B cell (primary cell): ENCODE results near the gene SNX10. TPM values are rescaled to one million over a fixed set of nuclear protein-coding genes. Genes with fewer than 3 reads are reported as not detected.

Experiments
- ATAC-seq: fragments of 200-7000 bp; cut with Tn5 transposase; one replicate; pipeline ENCODE4 v1.10.0; 2021; ENCODE audit warnings: low read depth, mild to moderate bottlenecking, moderate number of reproducible peaks, moderate library complexity
- CTCF ChIA-PET: fragments of 350-600 bp; sonication (Branson Sonifier 250); formaldehyde crosslinking; loops from one replicate; lab custom pipeline; 2021; ENCODE audit warnings: antibody characterized with exemption, inconsistent platforms; lab: Charles Lee
- POLR2A ChIA-PET: fragments of 350-600 bp; sonication (Branson Sonifier 250); formaldehyde crosslinking; loops from one replicate; lab custom pipeline; 2021; ENCODE audit warnings: antibody characterized with exemption; lab: Charles Lee
- DNase-seq: peaks from one replicate; pipeline ENCODE4 v3.0.0; 2013
- H2AFZ ChIP-seq: 2 replicates; pipeline ENCODE4 v1.6.1; 2012; ENCODE audit warnings: mild to moderate bottlenecking, low read depth, low read length; ENCODE audit not compliant: insufficient read depth, poor library complexity, severe bottlenecking
- H3K27ac ChIP-seq, 2 donors: 1 replicate in 1 of 2; 2 replicates in 1 of 2; pipeline ENCODE4 v1.5.1; 2012 to 2013; ENCODE audit warnings: low read length in 2 of 2, mild to moderate bottlenecking in 2 of 2, moderate library complexity in 1 of 2
- H3K27me3 ChIP-seq, 4 experiments: fragments of 200-600 bp in 1 of 4; sonication (generic) in 1 of 4; replicated peaks in 1 of 4; 1 replicate in 2 of 4; 2 replicates in 2 of 4; pipeline versions ENCODE4 v1.6.1 to v1.7.0; 2013 to 2016; ENCODE audit warnings: low read length in 3 of 4, mild to moderate bottlenecking in 2 of 4, mixed read lengths in 1 of 4, moderate library complexity in 1 of 4; ENCODE audit not compliant: insufficient read depth in 4 of 4, control insufficient read depth in 3 of 4; ENCODE audit errors: control extremely low read depth in 1 of 4
- H3K36me3 ChIP-seq, 2 experiments: replicated peaks in 1 of 2; 1 replicate in 1 of 2; 2 replicates in 1 of 2; pipeline versions ENCODE4 v1.6.1 to v1.7.1; 2013; ENCODE audit warnings: low read length in 1 of 2; ENCODE audit not compliant: insufficient read depth in 2 of 2, control insufficient read depth in 1 of 2; ENCODE audit errors: control extremely low read depth in 1 of 2, extremely low read depth in 1 of 2
- H3K4me1 ChIP-seq, 2 donors: fragments of 200-600 bp in 1 of 2; sonication (generic) in 1 of 2; 1 replicate in 1 of 2; 2 replicates in 1 of 2; pipeline versions ENCODE4 v1.5.1 to v1.6.1; 2013 to 2017; ENCODE audit warnings: low read length in 2 of 2; ENCODE audit not compliant: control insufficient read depth in 2 of 2, insufficient read depth in 2 of 2
- H3K4me2 ChIP-seq: replicated peaks from 2 replicates; pipeline ENCODE3; 2012; ENCODE audit warnings: mild to moderate bottlenecking, low read depth, low read length; ENCODE audit not compliant: poor library complexity, severe bottlenecking
- H3K4me3 ChIP-seq, 5 experiments: fragments of 200-600 bp in 1 of 5; sonication (generic) in 1 of 5; 1 replicate in 3 of 5; 2 replicates in 2 of 5; pipeline versions ENCODE4 v1.5.1 to v1.7.0; 2011 to 2016; ENCODE audit warnings: low read length in 4 of 5, mild to moderate bottlenecking in 4 of 5, low read depth in 2 of 5, control low read depth in 1 of 5, moderate library complexity in 1 of 5; ENCODE audit not compliant: insufficient read depth in 1 of 5; ENCODE audit errors: control extremely low read depth in 1 of 5, extremely low read depth in 1 of 5
- H3K79me2 ChIP-seq: fragments of 200-600 bp; sonication (generic); one replicate; pipeline ENCODE4 v1.6.0; 2016; ENCODE audit warnings: low read length; ENCODE audit not compliant: control insufficient read depth, insufficient read depth
- H3K9ac ChIP-seq: fragments of 200-600 bp; sonication (generic); 2 replicates; pipeline ENCODE4 v1.6.1; 2017; ENCODE audit warnings: mild to moderate bottlenecking, low read length, moderate library complexity
- H3K9me3 ChIP-seq, 3 donors: one replicate each; pipeline versions ENCODE4 v1.6.1 to v1.7.1; 2013; ENCODE audit warnings: low read length in 2 of 3; ENCODE audit not compliant: control insufficient read depth in 2 of 3, insufficient read depth in 1 of 3; ENCODE audit errors: control extremely low read depth in 1 of 3
- H4K20me1 ChIP-seq: 2 replicates; pipeline ENCODE4 v1.6.0; 2012; ENCODE audit warnings: mild to moderate bottlenecking, low read length; ENCODE audit not compliant: insufficient read depth, control insufficient read depth, poor library complexity, severe bottlenecking
- H3K27ac Mint-ChIP-seq: one replicate; pipeline ENCODE4 v1.8.0; 2021; ENCODE audit warnings: mixed read lengths
- H3K27me3 Mint-ChIP-seq: one replicate; pipeline ENCODE4 v1.8.0; 2021; ENCODE audit warnings: mixed read lengths
- H3K4me1 Mint-ChIP-seq: one replicate; pipeline ENCODE4 v1.8.0; 2021; ENCODE audit warnings: mixed read lengths
- H3K4me3 Mint-ChIP-seq: one replicate; pipeline ENCODE4 v1.8.0; 2021; ENCODE audit warnings: mixed read lengths
- H3K9me3 Mint-ChIP-seq: one replicate; pipeline ENCODE4 v1.8.0; 2022; ENCODE audit warnings: mixed read lengths; ENCODE audit not compliant: insufficient read depth
- EZH2 ChIP-seq: IDR thresholded peaks from 2 replicates; pipeline ENCODE4 v1.6.1; 2012; ENCODE audit warnings: borderline replicate concordance, low read depth, mild to moderate bottlenecking, moderate library complexity, low read length; ENCODE audit not compliant: insufficient read depth, poor library complexity, severe bottlenecking
- WGBS: methylation state at CpG from one replicate; pipeline ENCODE4 v1.1.5; 2013; ENCODE audit warnings: missing lambda C conversion rate; ENCODE audit not compliant: insufficient coverage; 5-methylcytosine and 5-hydroxymethylcytosine counted together
- intact Hi-C: fragments of 100-400 bp; cut with micrococcal nuclease; formaldehyde crosslinking; loops from one replicate; pipeline ENCODE4 v1.10.0; 2022
- polyA plus RNA-seq: library from polyadenylated mRNA; depleted of rRNA; stranded (reverse); fragments of >200 nt; gene quantifications from 2 replicates; pipeline ENCODE4 v1.2.3, GENCODE V29; 2012
- total RNA-seq, 2 donors: library from RNA; stranded (reverse); fragments of 120-200 nt in 1 of 2; gene quantifications; 1 replicate in 1 of 2; 2 replicates in 1 of 2; pipeline versions ENCODE4 v1.2.3 to v1.2.4, GENCODE V29; 2013 to 2022
- TF ChIP-seq, protein P1 (sequence below): fragments of 200-600 bp; IDR thresholded peaks from one replicate; pipeline ENCODE4 v1.8.0; 2022; ENCODE audit warnings: antibody characterized with exemption, mild to moderate bottlenecking

Gene SNX10
- total and polyA plus RNA-seq, 2 donors (not counting 1 experiment from before 2014, with no cell fraction given): 26.5 to 29.2 TPM

DNA sequence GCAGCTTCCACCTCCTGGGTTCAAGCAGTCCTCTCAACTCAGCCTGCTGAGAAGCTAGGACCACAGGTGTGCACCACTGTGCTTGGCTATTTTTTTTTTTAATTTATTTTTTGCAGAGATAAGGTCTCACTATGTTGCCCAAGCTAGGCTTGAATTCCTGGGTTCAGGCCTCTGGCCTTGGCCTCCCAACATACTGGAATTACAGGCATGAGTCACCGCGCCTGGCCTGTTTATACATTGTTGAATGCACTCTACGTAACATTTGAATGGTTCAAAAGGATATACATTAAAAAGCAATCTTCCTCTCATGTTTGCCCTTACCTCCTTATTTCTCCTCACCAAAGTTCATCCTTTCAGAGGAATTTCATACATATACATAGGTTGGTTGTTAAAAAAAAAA lies 7.2 kb upstream of the SNX10 start:
- H3K4me2 ChIP-seq: no peak overlapping the region
- no peak overlapping the region for H3K27ac ChIP-seq
- Mint-ChIP-seq H3K4me3 (no peak overlapping the region), H3K27me3 (no peaks in the 10 kb centered on the region), H3K9me3 (no peaks in the 10 kb centered on the region), H3K4me1 (peaks cover 8% of the 10 kb centered on the region), H3K27ac (no peak overlapping the region)
- no peak overlapping the region for H3K9ac ChIP-seq
- TF ChIP-seq, protein P1, sequence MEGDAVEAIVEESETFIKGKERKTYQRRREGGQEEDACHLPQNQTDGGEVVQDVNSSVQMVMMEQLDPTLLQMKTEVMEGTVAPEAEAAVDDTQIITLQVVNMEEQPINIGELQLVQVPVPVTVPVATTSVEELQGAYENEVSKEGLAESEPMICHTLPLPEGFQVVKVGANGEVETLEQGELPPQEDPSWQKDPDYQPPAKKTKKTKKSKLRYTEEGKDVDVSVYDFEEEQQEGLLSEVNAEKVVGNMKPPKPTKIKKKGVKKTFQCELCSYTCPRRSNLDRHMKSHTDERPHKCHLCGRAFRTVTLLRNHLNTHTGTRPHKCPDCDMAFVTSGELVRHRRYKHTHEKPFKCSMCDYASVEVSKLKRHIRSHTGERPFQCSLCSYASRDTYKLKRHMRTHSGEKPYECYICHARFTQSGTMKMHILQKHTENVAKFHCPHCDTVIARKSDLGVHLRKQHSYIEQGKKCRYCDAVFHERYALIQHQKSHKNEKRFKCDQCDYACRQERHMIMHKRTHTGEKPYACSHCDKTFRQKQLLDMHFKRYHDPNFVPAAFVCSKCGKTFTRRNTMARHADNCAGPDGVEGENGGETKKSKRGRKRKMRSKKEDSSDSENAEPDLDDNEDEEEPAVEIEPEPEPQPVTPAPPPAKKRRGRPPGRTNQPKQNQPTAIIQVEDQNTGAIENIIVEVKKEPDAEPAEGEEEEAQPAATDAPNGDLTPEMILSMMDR: no peak
- intact Hi-C loops: no loop called here
- peaks cover 0 to 3% of the 10 kb centered on the region in 2 donors for H3K4me1 ChIP-seq
- ChIA-PET POLR2A (no interaction called here), CTCF (interaction anchor here (0.7 to 1.9 kb wide), 9 partner anchors 10 to 392 kb away, joined by 3 to 9 read pairs (median 5); no protein-coding TSS in a partner anchor)
- H3K36me3 ChIP-seq: no peaks in the 10 kb centered on the region
- H2AFZ ChIP-seq: no peak overlapping the region
- ATAC-seq (no peak), DNase-seq (no peak)
- no peaks in the 10 kb centered on the region for H3K79me2 ChIP-seq
- H3K9me3 ChIP-seq: peaks cover 0 to 12% (median 5%) of the 10 kb centered on the region in 3 donors
- H3K4me3 ChIP-seq: no peak overlapping the region
- H3K27me3 ChIP-seq: no peaks in the 10 kb centered on the region
- no peaks in the 10 kb centered on the region for H4K20me1 ChIP-seq
- WGBS: no CpG with 5 or more reads among the region's 3 CpGs

DNA sequence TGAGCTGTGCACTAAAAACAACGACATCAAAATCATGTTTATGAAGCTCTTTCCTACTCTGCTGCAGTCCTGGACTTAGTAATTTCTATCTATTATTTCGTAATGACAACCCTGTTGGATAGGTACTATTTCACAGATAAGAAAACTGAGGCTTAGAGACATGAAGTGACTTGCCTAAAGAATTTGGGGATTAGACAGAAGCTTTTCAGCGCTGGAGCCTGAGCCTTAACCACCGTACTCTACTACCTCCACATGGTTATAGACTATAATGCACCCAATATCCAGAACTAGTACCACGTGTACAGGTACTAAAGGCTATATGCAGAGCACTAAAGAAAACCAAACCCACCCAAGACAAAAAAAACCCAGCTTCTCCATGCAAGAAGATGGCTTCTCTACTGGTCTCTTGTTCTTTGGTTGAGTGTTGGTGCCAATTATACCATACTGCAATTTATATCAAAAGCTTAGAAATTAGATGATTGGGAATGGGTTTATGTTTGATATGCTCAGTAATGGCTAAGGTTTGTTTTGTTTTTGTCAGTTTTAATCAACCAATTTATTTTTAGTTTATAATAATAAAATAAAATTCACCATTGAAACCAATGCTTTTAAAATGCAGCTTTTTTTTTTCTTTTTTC lies 6.5 kb upstream of the SNX10 start:
- ATAC-seq: no peak
- Histone ChIP-seq H3K27me3 (no peaks in the 10 kb centered on the region), H3K9ac (no peak overlapping the region), H3K4me3 (no peak overlapping the region), H3K79me2 (no peaks in the 10 kb centered on the region), H2AFZ (no peak overlapping the region), H3K9me3 (peaks cover 0 to 12% (median 5%) of the 10 kb centered on the region in 3 donors), H3K27ac (no peak overlapping the region), H4K20me1 (no peaks in the 10 kb centered on the region), H3K36me3 (no peaks in the 10 kb centered on the region), H3K4me2 (no peak overlapping the region), H3K4me1 (peaks cover 0 to 3% of the 10 kb centered on the region in 2 donors)
- no CpG with 5 or more reads among the region's 5 CpGs for WGBS
- H3K27ac Mint-ChIP-seq: no peak overlapping the region
- CTCF ChIA-PET: interaction anchor here (0.7 to 1.9 kb wide), 9 partner anchors 9 to 392 kb away, joined by 3 to 9 read pairs (median 5); no protein-coding TSS in a partner anchor
- H3K4me3 Mint-ChIP-seq: no peak overlapping the region
- no peaks in the 10 kb centered on the region for H3K9me3 Mint-ChIP-seq
- DNase-seq: no peak
- intact Hi-C loops: no loop called here
- H3K27me3 Mint-ChIP-seq: no peaks in the 10 kb centered on the region
- POLR2A ChIA-PET: no interaction called here
- H3K4me1 Mint-ChIP-seq: peaks cover 4% of the 10 kb centered on the region
- no peak for TF ChIP-seq EZH2
- TF ChIP-seq, protein P1: no peak
